Heart left ventricle (tissue), 16 donors: ENCODE results near the gene PRKAR1B. TPM values are rescaled to one million over a fixed set of nuclear protein-coding genes. Genes with fewer than 3 reads are reported as not detected.

Experiments
- ATAC-seq, 4 donors: fragments of 200-7000 bp; cut with Tn5 transposase; one replicate each; pipeline ENCODE4 v1.9.1; 2020 to 2022; ENCODE audit warnings: moderate library complexity in 4 of 4, mild to moderate bottlenecking in 3 of 4, moderate number of reproducible peaks in 1 of 4
- DNase-seq, 5 donors: peaks; one replicate each; pipeline ENCODE4 v3.0.0-alpha.2; 2020
- H3K27ac ChIP-seq, 12 donors: fragments of 200-600 bp; sonication (generic) in 4 of 12; one replicate each; pipeline versions ENCODE4 v1.5.0 to v1.8.0; 2016 to 2022; ENCODE audit warnings: mild to moderate bottlenecking in 2 of 12
- H3K27me3 ChIP-seq, 9 donors: fragments of 200-600 bp; sonication (generic) in 2 of 9; one replicate each; pipeline versions ENCODE4 v1.5.1 to v1.8.0; 2016 to 2022; ENCODE audit warnings: mild to moderate bottlenecking in 3 of 9
- H3K36me3 ChIP-seq, 9 donors: fragments of 200-600 bp; sonication (generic) in 2 of 9; one replicate each; pipeline versions ENCODE4 v1.5.0 to v1.8.0; 2018 to 2022; ENCODE audit warnings: mild to moderate bottlenecking in 2 of 9
- H3K4me1 ChIP-seq, 12 donors: fragments of 200-600 bp; sonication (generic) in 4 of 12; one replicate each; pipeline versions ENCODE4 v1.5.0 to v1.8.0; 2016 to 2022; ENCODE audit warnings: mild to moderate bottlenecking in 3 of 12
- H3K4me3 ChIP-seq, 12 donors: fragments of 200-600 bp; sonication (generic) in 4 of 12; one replicate each; pipeline versions ENCODE4 v1.5.0 to v1.8.0; 2017 to 2022; ENCODE audit warnings: mild to moderate bottlenecking in 9 of 12, moderate library complexity in 4 of 12
- H3K9me3 ChIP-seq, 12 donors: fragments of 200-600 bp; sonication (generic) in 4 of 12; one replicate each; pipeline versions ENCODE4 v1.5.0 to v1.8.0; 2016 to 2022; ENCODE audit warnings: mild to moderate bottlenecking in 1 of 12
- CTCF ChIP-seq, 12 donors: fragments of 200-600 bp; sonication (generic) in 4 of 12; IDR thresholded peaks; one replicate each; pipeline versions ENCODE4 v1.5.0 to v1.8.0; 2018 to 2022; ENCODE audit warnings: antibody characterized with exemption in 12 of 12, mild to moderate bottlenecking in 5 of 12
- POLR2A ChIP-seq, 2 donors: fragments of 450-650 bp; IDR thresholded peaks; one replicate each; pipeline ENCODE4 v1.6.1; 2017; ENCODE audit warnings: antibody characterized with exemption in 2 of 2, mild to moderate bottlenecking in 2 of 2, moderate library complexity in 2 of 2
- WGBS, 4 donors: extraction: QIAGEN DNeasy Blood & Tissue Kit in 2 of 4; methylation state at CpG; one replicate each; pipeline versions ENCODE4 v1.1.5 to v1.1.7; 2013 to 2018; 5-methylcytosine and 5-hydroxymethylcytosine counted together
- intact Hi-C, 10 donors: fragments of 100-400 bp; cut with DNase I; formaldehyde crosslinking; loops; one replicate each; pipeline versions ENCODE4 v1.11.1 to v1.14.2; 2022
- polyA plus RNA-seq, 2 donors: library from polyadenylated mRNA; stranded (reverse); fragments of 200-250 nt; gene quantifications; one replicate each; pipeline ENCODE4 v1.2.3, GENCODE V29; 2013
- total RNA-seq, 9 donors: library from RNA; depleted of rRNA in 2 of 9; stranded (reverse); fragments of >200 nt in 2 of 9; fragmentation: NEBNext Ultra II Directional in 3 of 9; extraction: Animal tissue kit (Norgen Biotek cat#: 25700) in 3 of 9; gene quantifications; one replicate each; pipeline versions ENCODE4 v1.1.0 to v1.2.4, GENCODE V29; 2016 to 2023
- donor health status: ischemic (EF 13 %, LVEDD 7.1; RV severe dilation, severe dysfunction).
- donor health status: healthy with polysubstance abuse.
- donor health status: DM: no; HTN: yes; CAD: no.
- donor health status: DM: no; HTN: no; CAD: no.
- donor health status: ischemic (EF 25% LVEDD 6.9; RV normal size, moderate dysfunction).
- donor health status: ischemic (EF 25% LVEDD 5.7; RV mildly dilated, moderate dysfunction).
- donor health status: healthy.
- donor health status: DM: yes; HTN: yes; CAD: no.
- donor health status: ischemic (EF 35%, LVEDD 5.7; RV mildly dilated, moderate dysfunction).
- donor health status: nonischemic (EF 11% LVEDD 7.7; RV severe dilation, severe dysfunction).
- donor health status: DM: yes; HTN: yes; CAD: no.
- donor health status: PGD.
- donor health status: ischemic (EF 29% LVEDD 5.4; RV normal size, mild dysfunction).
- donor health status: nonischemic (EF 23%, LVEDD 6.1; RV moderate dilation, normal function).

The PRKAR1B gene
- total and polyA plus RNA-seq, 11 donors, result 4.1 to 22.2 (median 17.9) TPM

- Histone ChIP-seq H3K4me3 (peak overlapping the region in 1 of 12 donors; percentile 43), H3K4me1 (peaks cover 0 to 7% (median 0%) of the 10 kb centered on the region in 12 donors), H3K9me3 (peaks cover 0 to 4% (median 0%) of the 10 kb centered on the region in 12 donors), H3K27ac (peak overlapping the region in 1 of 12 donors; percentile 58), H3K36me3 (peaks cover 0 to 9% (median 0%) of the 10 kb centered on the region in 9 donors), H3K27me3 (no peaks in the 10 kb centered on the region)
- intact Hi-C loops, result no loop called here
- ATAC-seq (no peak), DNase-seq (peak in 2 of 5 donors; percentile 25 to 72)
- WGBS, 4 donors, result 76 to 89% (median 85%) methylated on average over 15 of the region's 15 CpGs
- TF ChIP-seq POLR2A (IDR thresholded peaks at IDR 0.05) (no peak), CTCF (IDR thresholded peaks at IDR 0.05) (no peak)
These were observed 143.0 kb downstream of the PRKAR1B start for GRCh38 chr7:584122-584465.

DNA sequence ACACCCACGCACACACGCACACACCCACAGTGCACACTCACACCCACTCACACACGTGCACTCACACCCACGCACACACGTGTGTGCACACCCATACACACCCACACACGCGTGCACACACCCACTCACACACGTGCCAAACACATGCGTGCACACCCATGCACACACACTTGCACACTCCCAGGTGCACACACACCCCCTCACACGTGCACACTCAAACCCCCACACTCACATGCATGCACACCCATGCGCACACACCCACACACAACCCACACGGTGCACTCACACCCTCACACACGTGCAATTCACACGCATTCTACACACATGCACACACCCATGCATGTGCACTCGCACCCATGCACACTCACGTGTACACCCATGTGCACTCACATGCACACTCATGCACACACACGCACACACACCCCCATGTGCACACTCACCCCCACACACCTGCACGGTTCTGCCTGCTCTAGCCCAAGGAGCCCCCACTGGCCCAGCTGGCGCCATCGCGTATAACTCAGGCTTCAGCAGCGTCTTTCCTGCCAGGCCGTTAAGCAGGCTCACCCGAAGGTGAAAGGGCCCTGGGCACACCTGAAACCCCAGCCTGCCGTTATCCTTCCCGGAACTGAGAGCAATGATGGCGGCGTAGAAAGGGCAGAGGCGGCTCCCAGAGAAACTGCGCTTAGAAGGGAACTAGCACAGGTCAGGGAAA, 143.5 kb downstream of the PRKAR1B start:
- peak overlapping the region in 1 of 12 donors; percentile 43 for H3K4me3 ChIP-seq
- TF ChIP-seq CTCF (IDR thresholded peaks at IDR 0.05), result no peak
- no peak for TF ChIP-seq POLR2A (IDR thresholded peaks at IDR 0.05)
- H3K9me3 ChIP-seq, result peaks cover 0 to 4% (median 0%) of the 10 kb centered on the region in 12 donors
- WGBS, 4 donors, result 79 to 97% (median 88%) methylated on average over 29 to 30 of the region's 30 CpGs
- H3K36me3 ChIP-seq, result peaks cover 0 to 9% (median 0%) of the 10 kb centered on the region in 9 donors
- DNase-seq (peak in 2 of 5 donors; percentile 19 to 31), ATAC-seq (peak in 1 of 4 donors; percentile 21)
- intact Hi-C loops, result no loop called here
- H3K4me1 ChIP-seq, result peaks cover 0 to 7% (median 0%) of the 10 kb centered on the region in 12 donors
- H3K27ac ChIP-seq, result peak overlapping the region in 1 of 12 donors; percentile 58
- no peaks in the 10 kb centered on the region for H3K27me3 ChIP-seq

GRCh38 chr7:582931-583330, 144.2 kb downstream of the PRKAR1B start:
- DNase-seq (peak in 2 of 5 donors; percentile 10 to 35), ATAC-seq (no peak)
- WGBS, 4 donors, result 94 to 96% (median 96%) methylated on average over 23 of the region's 23 CpGs
- Histone ChIP-seq H3K9me3 (peaks cover 0 to 4% (median 0%) of the 10 kb centered on the region in 12 donors), H3K4me3 (no peak overlapping the region), H3K4me1 (peaks cover 0 to 7% (median 0%) of the 10 kb centered on the region in 12 donors), H3K36me3 (peaks cover 0 to 9% (median 0%) of the 10 kb centered on the region in 9 donors), H3K27me3 (no peaks in the 10 kb centered on the region), H3K27ac (no peak overlapping the region)
- TF ChIP-seq CTCF (IDR thresholded peaks at IDR 0.05), result no peak
- no peak for TF ChIP-seq POLR2A (IDR thresholded peaks at IDR 0.05)
- intact Hi-C loops, result no loop called here

- peaks cover 0 to 5% (median 0%) of the 10 kb centered on the region in 12 donors for H3K4me1 ChIP-seq
- no peak overlapping the region for H3K27ac ChIP-seq
- TF ChIP-seq CTCF (IDR thresholded peaks at IDR 0.05) (no peak), POLR2A (IDR thresholded peaks at IDR 0.05) (no peak)
- intact Hi-C loops, result no loop called here
- H3K9me3 ChIP-seq, result peaks cover 0 to 4% (median 0%) of the 10 kb centered on the region in 12 donors
- no peaks in the 10 kb centered on the region for H3K27me3 ChIP-seq
- H3K36me3 ChIP-seq, result peaks cover 0 to 13% (median 0%) of the 10 kb centered on the region in 9 donors
- 95 to 98% (median 97%) methylated on average over 31 to 43 of the region's 43 CpGs for WGBS, 4 donors
- DNase-seq, result peak in 2 of 5 donors; percentile 24 to 56
- no peak for ATAC-seq
- no peak overlapping the region for H3K4me3 ChIP-seq
These were observed 144.8 kb downstream of the PRKAR1B start for GRCh38 chr7:582081-582835.
